HCT116 (cell line): ENCODE results near the gene AKT1. TPM values are rescaled to one million over a fixed set of nuclear protein-coding genes. Genes with fewer than 3 reads are reported as not detected.
"Not testable (repeated sequence)": the region's sequence is repeated elsewhere in the genome, so short reads cannot be mapped to it uniquely, and the experiment has no call there.

Source experiments
- ATAC-seq: fragments of 200-7000 bp; cut with Tn5 transposase; 2 replicates; pipeline ENCODE4 v1.9.1; 2020; ENCODE audit warnings: mild to moderate bottlenecking, moderate library complexity
- BruUV-seq: library from RNA; stranded (reverse); fragments of 400-500 nt; replicated peaks from 2 replicates; lab custom pipeline; 2021; lab: Mats Ljungman, UMichigan
- CTCF ChIA-PET: fragments of 300-600 bp; sonication (Branson Sonifier 250); formaldehyde crosslinking; loops from one replicate; lab custom pipeline; 2021; ENCODE audit warnings: antibody characterized with exemption; lab: Charles Lee
- POLR2A ChIA-PET: fragments of 300-600, 350-600 bp; sonication (Branson Sonifier 250); formaldehyde crosslinking; loops from one replicate; lab custom pipeline; 2021; ENCODE audit warnings: antibody characterized with exemption; lab: Charles Lee
- RAD21 ChIA-PET, 2 experiments: fragments of 300-600 bp; sonication (Branson Sonifier 250); formaldehyde crosslinking; loops; one replicate each; lab custom pipeline; 2023; ENCODE audit warnings: low total read pairs in 2 of 2; ENCODE audit not compliant: uncharacterized antibody in 2 of 2, unreplicated experiment in 2 of 2, low non-redundant PET in 1 of 2; lab: Charles Lee
- DNase-seq: peaks from one replicate; pipeline ENCODE4 v3.0.0-alpha.2; 2010; ENCODE audit warnings: low read depth, low spot score
- H2AFZ ChIP-seq: fragments of 200-600 bp; shearing (Covaris generic), sonication (generic); 2 replicates; pipeline ENCODE4 v1.6.1; 2017; ENCODE audit warnings: low read depth, mixed run types, mixed read lengths, antibody characterized with exemption, low read length; ENCODE audit not compliant: poor library complexity, severe bottlenecking
- H3K27ac ChIP-seq: 2 replicates; pipeline ENCODE4 v1.5.1; 2012; ENCODE audit warnings: low read depth, low read length
- H3K27me3 ChIP-seq: fragments of 200-600 bp; sonication (generic); 2 replicates; pipeline ENCODE4 v1.6.1; 2016; ENCODE audit warnings: mixed run types, low read length, mixed read lengths; ENCODE audit not compliant: insufficient read depth
- H3K36me3 ChIP-seq, 2 experiments: fragments of 200-500 bp in 1 of 2; fragments of 200-600 bp in 1 of 2; sonication (Bioruptor generic) in 1 of 2; sonication (generic) in 1 of 2; 2 replicates each; pipeline versions ENCODE4 v1.5.1 to v1.6.1; 2014 to 2016; ENCODE audit warnings: low read length in 2 of 2, inconsistent platforms in 1 of 2, mixed read lengths in 1 of 2, mixed run types in 1 of 2; ENCODE audit not compliant: insufficient read depth in 2 of 2, control insufficient read depth in 1 of 2
- H3K4me1 ChIP-seq, 2 experiments: fragments of 200-600 bp in 1 of 2; sonication (generic) in 1 of 2; 2 replicates each; pipeline versions ENCODE4 v1.5.1 to v1.6.1; 2012 to 2017; ENCODE audit warnings: low read length in 2 of 2, inconsistent platforms in 1 of 2, mild to moderate bottlenecking in 1 of 2, mixed read lengths in 1 of 2, mixed run types in 1 of 2, moderate library complexity in 1 of 2; ENCODE audit not compliant: insufficient read depth in 2 of 2, control insufficient read depth in 1 of 2
- H3K4me2 ChIP-seq: fragments of 200-600 bp; sonication (generic); 2 replicates; pipeline ENCODE4 v1.6.1; 2017; ENCODE audit warnings: mixed run types, low read length, mixed read lengths
- H3K4me3 ChIP-seq, 2 experiments: fragments of 200-600 bp in 1 of 2; sonication (generic) in 1 of 2; replicated peaks in 1 of 2; 2 replicates each; pipeline ENCODE4 v1.5.1; 2011 to 2016; ENCODE audit warnings: low read length in 2 of 2, control low read depth in 1 of 2, low read depth in 1 of 2, mild to moderate bottlenecking in 1 of 2, mixed read lengths in 1 of 2, mixed run types in 1 of 2
- H3K79me2 ChIP-seq: fragments of 200-600 bp; sonication (generic); 2 replicates; pipeline ENCODE4 v1.6.1; 2017; ENCODE audit warnings: mild to moderate bottlenecking, mixed run types, low read length, moderate library complexity, mixed read lengths; ENCODE audit not compliant: insufficient read depth
- H3K9ac ChIP-seq: fragments of 200-600 bp; sonication (generic); 2 replicates; pipeline ENCODE4 v1.6.1; 2016; ENCODE audit warnings: low read length, mixed read lengths
- H3K9me2 ChIP-seq: fragments of 200-600 bp; sonication (generic), shearing (Covaris generic); 2 replicates; pipeline ENCODE4 v1.6.1; 2017; ENCODE audit warnings: mixed run types, mild to moderate bottlenecking, moderate library complexity; ENCODE audit not compliant: insufficient read depth
- H3K9me3 ChIP-seq, 2 experiments: fragments of 200-500 bp in 1 of 2; fragments of 200-600 bp in 1 of 2; sonication (Bioruptor generic) in 1 of 2; sonication (generic) in 1 of 2; 2 replicates each; pipeline ENCODE4 v1.6.1; 2014 to 2017; ENCODE audit warnings: low read length in 2 of 2, mixed read lengths in 2 of 2, inconsistent platforms in 1 of 2, low read depth in 1 of 2, mild to moderate bottlenecking in 1 of 2, mixed run types in 1 of 2, moderate library complexity in 1 of 2; ENCODE audit not compliant: control insufficient read depth in 1 of 2, insufficient read depth in 1 of 2
- H4K20me1 ChIP-seq: fragments of 200-600 bp; sonication (generic), shearing (Covaris generic); 2 replicates; pipeline ENCODE4 v1.6.1; 2017; ENCODE audit warnings: mixed run types, mild to moderate bottlenecking, moderate library complexity; ENCODE audit not compliant: insufficient read depth
- SIN3A ChIP-seq: IDR thresholded peaks from 2 replicates; pipeline ENCODE4 v1.6.1; 2012; ENCODE audit warnings: low read depth
- TCF7L2 ChIP-seq: IDR thresholded peaks from 2 replicates; pipeline ENCODE4 v1.7.0; 2011; ENCODE audit warnings: borderline replicate concordance, inconsistent platforms; ENCODE audit not compliant: insufficient read depth, insufficient read length; ENCODE audit errors: extremely low read depth
- ZFX ChIP-seq: fragments of 450-650 bp; IDR thresholded peaks from 2 replicates; pipeline ENCODE4 v1.6.1; 2017
- intact Hi-C: fragments of 100-400 bp; cut with micrococcal nuclease; formaldehyde crosslinking; loops from 2 replicates; pipeline ENCODE4 v1.10.0; 2022
- total RNA-seq: library from RNA; stranded (reverse); gene quantifications from one replicate; pipeline ENCODE4 v1.2.1, GENCODE V29; 2021; ENCODE audit not compliant: unreplicated experiment
- TF ChIP-seq, protein P1 (sequence below): IDR thresholded peaks from 2 replicates; pipeline ENCODE4 v1.6.1; 2012

The AKT1 gene
- total RNA-seq, 1 experiment from 2014 or later, result 152 TPM

DNA sequence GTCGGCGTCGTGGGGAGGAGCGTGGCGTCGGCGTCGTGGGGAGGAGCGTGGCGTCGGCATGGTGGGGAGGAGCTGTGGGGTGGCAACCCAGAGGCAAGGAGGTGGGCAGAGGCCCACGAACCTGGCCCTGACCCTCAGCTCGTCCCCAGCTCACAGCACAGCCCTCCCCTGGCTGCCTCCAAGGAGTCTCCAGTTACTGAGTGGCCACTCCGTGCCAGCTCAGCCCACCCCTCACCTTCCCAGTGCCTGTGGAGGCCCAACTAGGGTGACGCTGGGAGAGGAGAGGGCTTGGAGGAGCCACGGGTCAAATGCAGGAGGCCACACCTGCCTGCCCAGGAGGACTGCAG lies 65.7 kb downstream of the AKT1 start:
- POLR2A ChIA-PET, result no interaction called here
- no peak overlapping the region for H3K4me2 ChIP-seq
- H3K27me3 ChIP-seq, result no peaks in the 10 kb centered on the region
- no peak overlapping the region for H3K27ac ChIP-seq
- no peak overlapping the region for H3K4me3 ChIP-seq
- no peak for DNase-seq
- no TSS peak for BruUV-seq
- RAD21 ChIA-PET, result no interaction called here
- no peaks in the 10 kb centered on the region for H3K9me2 ChIP-seq
- no peaks in the 10 kb centered on the region for H3K9me3 ChIP-seq
- no peaks in the 10 kb centered on the region for H3K36me3 ChIP-seq
- intact Hi-C loops, result no loop called here
- no peak overlapping the region for H3K9ac ChIP-seq
- ATAC-seq, result no peak
- H3K4me1 ChIP-seq, result peaks cover 24 to 25% of the 10 kb centered on the region in 2 experiments
- no peak overlapping the region for H2AFZ ChIP-seq
- no peaks in the 10 kb centered on the region for H4K20me1 ChIP-seq
- no peaks in the 10 kb centered on the region for H3K79me2 ChIP-seq
- CTCF ChIA-PET, result interaction anchor here (2.0 kb wide), 1 partner anchor 23 kb away, joined by 7 read pairs; the partner anchor contains the start of gene SIVA1
- no peak for TF ChIP-seq ZFX
- TF ChIP-seq, protein P1, sequence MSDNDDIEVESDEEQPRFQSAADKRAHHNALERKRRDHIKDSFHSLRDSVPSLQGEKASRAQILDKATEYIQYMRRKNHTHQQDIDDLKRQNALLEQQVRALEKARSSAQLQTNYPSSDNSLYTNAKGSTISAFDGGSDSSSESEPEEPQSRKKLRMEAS, result no peak
- TF ChIP-seq SIN3A, result no peak
- TF ChIP-seq TCF7L2, result no peak

DNA sequence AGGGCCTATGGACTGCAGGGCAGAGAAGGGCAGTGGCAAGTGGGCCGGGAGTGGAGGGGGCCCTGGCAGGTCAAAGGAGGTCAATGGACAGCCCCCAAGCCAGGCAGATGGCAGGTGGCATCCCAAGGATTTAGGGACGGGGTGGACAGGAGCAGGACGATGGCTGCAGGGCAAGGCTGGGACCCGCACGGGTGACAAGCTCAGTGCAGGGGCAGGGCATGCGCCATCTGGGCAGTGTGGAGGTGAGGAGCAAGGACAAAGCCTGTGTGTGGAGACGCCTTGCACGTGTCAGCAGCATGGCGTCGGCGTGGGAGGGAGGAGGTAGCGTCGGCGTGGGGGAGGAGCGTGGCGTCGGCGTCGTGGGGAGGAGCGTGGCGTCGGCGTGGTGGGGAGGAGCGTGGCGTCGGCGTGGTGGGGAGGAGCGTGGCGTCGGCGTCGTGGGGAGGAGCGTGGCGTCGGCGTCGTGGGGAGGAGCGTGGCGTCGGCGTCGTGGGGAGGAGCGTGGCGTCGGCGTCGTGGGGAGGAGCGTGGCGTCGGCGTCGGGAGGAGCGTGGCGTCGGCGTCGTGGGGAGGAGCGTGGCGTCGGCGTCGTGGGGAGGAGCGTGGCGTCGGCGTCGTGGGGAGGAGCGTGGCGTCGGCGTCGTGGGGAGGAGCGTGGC lies 66.2 kb downstream of the AKT1 start:
- RAD21 ChIA-PET, DNase-seq, H3K9me2 ChIP-seq, POLR2A ChIA-PET, H3K4me3 ChIP-seq, H2AFZ ChIP-seq, CTCF ChIA-PET, H3K79me2 ChIP-seq, H3K36me3 ChIP-seq, ATAC-seq, H3K27me3 ChIP-seq, H3K9ac ChIP-seq, H4K20me1 ChIP-seq, BruUV-seq, intact Hi-C loops, H3K27ac ChIP-seq, H3K4me2 ChIP-seq, H3K9me3 ChIP-seq: not testable (repeated sequence)
- H3K4me1 ChIP-seq, result peaks cover 26 to 30% of the 10 kb centered on the region in 2 experiments
